Lung (tissue), 12 donors: ENCODE results near the gene PSAPL1. TPM values are rescaled to one million over a fixed set of nuclear protein-coding genes. Genes with fewer than 3 reads are reported as not detected.

Experiments used
- ATAC-seq: fragments of 200-7000 bp; cut with Tn5 transposase; one replicate; pipeline ENCODE4 v1.9.1; 2020; ENCODE audit warnings: moderate number of reproducible peaks; ENCODE audit not compliant: insufficient read depth, low FRiP score
- DNase-seq, 3 donors: peaks; one replicate each; pipeline ENCODE4 v3.0.0-alpha.2; 2013 to 2017
- H3K27ac ChIP-seq, 2 donors: one replicate each; pipeline ENCODE4 v1.5.1; 2013; ENCODE audit warnings: mild to moderate bottlenecking in 2 of 2, moderate library complexity in 2 of 2, control low read depth in 1 of 2, inconsistent platforms in 1 of 2, low read depth in 1 of 2, low read length in 1 of 2
- H3K27me3 ChIP-seq, 3 donors: one replicate each; pipeline ENCODE4 v1.5.1; 2013; ENCODE audit warnings: low read length in 2 of 3; ENCODE audit not compliant: control insufficient read depth in 3 of 3, insufficient read depth in 3 of 3
- H3K36me3 ChIP-seq, 4 donors: one replicate each; pipeline ENCODE4 v1.5.1; 2013; ENCODE audit warnings: low read length in 4 of 4, mild to moderate bottlenecking in 1 of 4, moderate library complexity in 1 of 4; ENCODE audit not compliant: control insufficient read depth in 4 of 4, insufficient read depth in 4 of 4
- H3K4me1 ChIP-seq, 5 donors: one replicate each; pipeline ENCODE4 v1.5.1; 2013; ENCODE audit warnings: low read length in 5 of 5, mild to moderate bottlenecking in 2 of 5, moderate library complexity in 1 of 5; ENCODE audit not compliant: control insufficient read depth in 5 of 5, insufficient read depth in 5 of 5
- H3K4me3 ChIP-seq: one replicate; pipeline ENCODE4 v1.5.1; 2013; ENCODE audit warnings: mild to moderate bottlenecking, control low read depth, moderate library complexity
- H3K9ac ChIP-seq, 2 donors: one replicate each; pipeline ENCODE4 v1.5.1; 2013; ENCODE audit warnings: low read length in 2 of 2, control low read depth in 1 of 2; ENCODE audit not compliant: insufficient read depth in 1 of 2
- H3K9me3 ChIP-seq, 4 donors: one replicate each; pipeline ENCODE4 v1.5.1; 2013; ENCODE audit warnings: low read length in 3 of 4, mild to moderate bottlenecking in 1 of 4, moderate library complexity in 1 of 4; ENCODE audit not compliant: control insufficient read depth in 4 of 4, insufficient read depth in 3 of 4
- WGBS, 2 donors: extraction: QIAGEN DNeasy Blood & Tissue Kit; methylation state at CpG; one replicate each; pipeline ENCODE4 v1.1.7; 2013; 5-methylcytosine and 5-hydroxymethylcytosine counted together
- polyA plus RNA-seq, 2 donors: library from polyadenylated mRNA; stranded (reverse); fragments of 200-250 nt; gene quantifications; one replicate each; pipeline ENCODE4 v1.2.1, GENCODE V29; 2013
- total RNA-seq, 2 donors: library from RNA; depleted of rRNA in 1 of 2; stranded (reverse); fragments of >200 nt in 1 of 2; gene quantifications; one replicate each; pipeline ENCODE4 v1.2.1, GENCODE V29; 2014 to 2021
- TF ChIP-seq, protein P1 (sequence below): IDR thresholded peaks from 2 replicates; pipeline ENCODE4 v1.5.1; 2012; ENCODE audit warnings: mild to moderate bottlenecking; ENCODE audit errors: control extremely low read depth, extremely low read depth
- donor health status: control.
- donor health status: control.
- donor health status: Bipolar disorder and iron deficiency.
- donor health status: healthy.
- donor health status: DM: yes; HTN: yes; CAD: no.

Gene PSAPL1
- total and polyA plus RNA-seq, 4 donors: 0.06 to 0.55 (median 0.24) TPM; not detected in 1

DNA sequence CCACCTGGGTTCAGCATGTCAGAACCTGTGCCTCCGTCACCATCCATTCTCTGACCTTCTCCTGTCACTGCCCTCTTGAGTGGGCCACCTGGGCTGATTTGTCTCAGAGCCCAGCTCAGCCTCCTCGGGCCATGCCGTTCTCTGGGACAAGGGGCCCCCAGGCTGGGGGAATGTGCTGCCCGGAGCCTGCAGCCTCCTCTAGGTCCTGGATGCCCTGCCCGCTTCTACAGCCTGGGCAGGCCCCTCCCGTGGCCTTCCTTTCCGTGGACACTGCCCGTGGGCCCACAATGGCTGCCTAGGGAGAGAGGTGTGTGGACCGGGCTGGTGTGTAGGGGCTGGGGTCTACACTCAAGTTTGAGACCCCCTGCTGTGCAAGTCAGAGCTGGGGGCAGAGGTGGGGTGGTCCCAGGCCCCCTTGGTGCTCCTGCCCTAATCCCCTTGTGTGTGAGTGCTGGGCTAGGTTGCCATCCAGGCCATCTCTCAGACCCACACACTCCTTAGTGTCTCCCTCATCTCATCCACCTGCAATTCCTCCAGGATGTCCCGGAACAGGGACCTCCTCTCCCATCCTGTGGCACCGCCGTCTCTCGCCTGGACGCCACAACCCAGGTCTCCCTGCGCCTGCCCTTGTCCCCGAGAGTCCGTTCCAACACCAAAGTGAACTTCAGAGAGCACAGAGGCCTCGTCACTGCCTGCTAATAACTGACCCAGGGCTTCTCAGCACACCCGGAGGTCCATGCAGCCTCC lies 12.4 kb downstream of the PSAPL1 start:
- Histone ChIP-seq H3K27me3 (no peaks in the 10 kb centered on the region), H3K36me3 (no peaks in the 10 kb centered on the region), H3K9ac (no peak overlapping the region), H3K27ac (no peak overlapping the region), H3K4me1 (peaks cover 0 to 1% (median 0%) of the 10 kb centered on the region in 5 donors), H3K9me3 (peaks cover 0 to 4% (median 2%) of the 10 kb centered on the region in 4 donors), H3K4me3 (no peak overlapping the region)
- no peak for ATAC-seq
- DNase-seq: no peak
- TF ChIP-seq, protein P1, sequence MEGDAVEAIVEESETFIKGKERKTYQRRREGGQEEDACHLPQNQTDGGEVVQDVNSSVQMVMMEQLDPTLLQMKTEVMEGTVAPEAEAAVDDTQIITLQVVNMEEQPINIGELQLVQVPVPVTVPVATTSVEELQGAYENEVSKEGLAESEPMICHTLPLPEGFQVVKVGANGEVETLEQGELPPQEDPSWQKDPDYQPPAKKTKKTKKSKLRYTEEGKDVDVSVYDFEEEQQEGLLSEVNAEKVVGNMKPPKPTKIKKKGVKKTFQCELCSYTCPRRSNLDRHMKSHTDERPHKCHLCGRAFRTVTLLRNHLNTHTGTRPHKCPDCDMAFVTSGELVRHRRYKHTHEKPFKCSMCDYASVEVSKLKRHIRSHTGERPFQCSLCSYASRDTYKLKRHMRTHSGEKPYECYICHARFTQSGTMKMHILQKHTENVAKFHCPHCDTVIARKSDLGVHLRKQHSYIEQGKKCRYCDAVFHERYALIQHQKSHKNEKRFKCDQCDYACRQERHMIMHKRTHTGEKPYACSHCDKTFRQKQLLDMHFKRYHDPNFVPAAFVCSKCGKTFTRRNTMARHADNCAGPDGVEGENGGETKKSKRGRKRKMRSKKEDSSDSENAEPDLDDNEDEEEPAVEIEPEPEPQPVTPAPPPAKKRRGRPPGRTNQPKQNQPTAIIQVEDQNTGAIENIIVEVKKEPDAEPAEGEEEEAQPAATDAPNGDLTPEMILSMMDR: no peak
- 86 to 93% methylated on average over 19 of the region's 19 CpGs for WGBS, 2 donors

DNA sequence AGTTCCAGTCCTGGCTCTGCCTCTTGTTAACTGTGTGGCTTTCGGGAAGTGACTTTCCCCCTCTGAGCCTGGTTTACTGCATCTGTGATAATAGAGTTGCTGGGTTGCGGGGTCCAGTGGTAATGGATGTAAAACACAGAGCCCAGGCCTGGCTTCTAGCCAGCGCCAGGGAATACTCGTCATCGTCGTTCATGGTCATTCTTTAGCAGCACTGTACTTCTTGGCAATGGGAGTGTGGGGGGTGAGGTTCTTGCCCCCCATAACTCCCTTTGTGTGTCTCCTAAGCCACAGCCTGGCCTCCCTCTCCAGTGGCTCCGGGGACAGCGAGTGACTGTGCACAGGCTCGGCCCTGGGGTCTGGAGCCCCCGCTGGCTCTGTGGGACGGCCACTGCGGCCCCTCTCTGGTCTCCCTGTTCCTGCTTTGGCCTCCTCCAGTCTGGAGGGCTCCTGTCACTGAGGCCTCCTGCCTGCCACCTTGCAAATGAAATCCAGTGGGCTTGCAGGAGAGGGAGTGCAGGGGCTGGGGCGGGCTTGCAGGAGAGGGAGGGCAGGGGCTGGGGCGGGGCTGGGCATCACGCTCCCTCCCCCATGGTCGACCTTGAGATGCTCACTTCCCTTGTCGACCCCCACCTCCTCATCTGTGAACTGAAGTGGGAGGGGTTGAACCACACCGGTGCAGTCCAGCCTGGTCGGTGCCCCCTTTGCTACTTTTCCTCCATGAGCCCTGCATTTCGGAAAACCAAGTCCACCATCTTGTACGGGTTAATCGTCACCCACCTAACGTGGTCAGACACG lies 13.2 kb downstream of the PSAPL1 start:
- TF ChIP-seq, protein P1: no peak
- Histone ChIP-seq H3K36me3 (no peaks in the 10 kb centered on the region), H3K27ac (no peak overlapping the region), H3K27me3 (no peaks in the 10 kb centered on the region), H3K4me3 (no peak overlapping the region), H3K9ac (no peak overlapping the region), H3K4me1 (peaks cover 0 to 2% (median 0%) of the 10 kb centered on the region in 5 donors), H3K9me3 (peaks cover 0 to 6% (median 2%) of the 10 kb centered on the region in 4 donors)
- DNase-seq (peak in 1 of 3 donors; percentile 11), ATAC-seq (no peak)
- WGBS, 2 donors: 80 to 88% methylated on average over 24 of the region's 24 CpGs

DNA sequence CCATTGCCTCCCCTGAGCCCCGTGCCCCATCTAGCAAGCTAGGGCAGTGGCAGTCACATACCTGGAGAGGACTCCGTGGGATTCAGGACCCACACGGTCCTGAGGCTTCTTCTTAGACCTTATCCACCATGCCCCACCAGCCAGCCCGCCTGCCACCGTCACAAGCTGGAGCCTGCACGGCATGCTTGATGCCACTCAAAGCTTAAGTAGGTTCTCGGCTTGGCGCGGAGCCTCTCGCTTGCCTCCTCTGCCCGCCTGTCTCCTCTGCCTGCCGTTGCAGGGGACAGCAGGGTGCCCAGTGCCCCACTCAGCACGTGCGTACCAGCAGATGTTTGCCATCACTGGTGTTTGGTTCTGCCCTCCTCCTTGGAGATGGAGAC lies 14.1 kb downstream of the PSAPL1 start:
- H3K27me3 ChIP-seq: no peaks in the 10 kb centered on the region
- no peak overlapping the region for H3K27ac ChIP-seq
- no peak overlapping the region for H3K4me3 ChIP-seq
- ATAC-seq: no peak
- H3K4me1 ChIP-seq: peaks cover 0 to 10% (median 0%) of the 10 kb centered on the region in 5 donors
- WGBS, 2 donors: 57 to 76% methylated on average over 14 of the region's 14 CpGs
- H3K9me3 ChIP-seq: peaks cover 0 to 8% (median 2%) of the 10 kb centered on the region in 4 donors
- H3K36me3 ChIP-seq: no peaks in the 10 kb centered on the region
- H3K9ac ChIP-seq: no peak overlapping the region
- TF ChIP-seq, protein P1: no peak
- peak in 1 of 3 donors; percentile 13 for DNase-seq
